ENCODE measurements around the gene TUT4.

TUT4 gene

GRCh38 chr1:52598729-52599128, 45.8 kb upstream of the TUT4 start:
- no peak overlapping the region for H3K4me3 ChIP-seq (replicated peaks; ENCODE audit: low read depth, low read length)
- DNase-seq (ENCODE audit: low read depth), result no peak
- no peak for TF ChIP-seq CTCF (IDR thresholded peaks at IDR 0.05; ENCODE audit: low read length, missing control alignments)

GRCh38 chr1:52597912-52598311, 45.0 kb upstream of the TUT4 start:
- H3K4me3 ChIP-seq (replicated peaks; ENCODE audit: low read depth, low read length), result no peak overlapping the region
- TF ChIP-seq CTCF (IDR thresholded peaks at IDR 0.05; ENCODE audit: low read length, missing control alignments), result no peak
- no peak for DNase-seq (ENCODE audit: low read depth)

- H3K4me3 ChIP-seq (replicated peaks; ENCODE audit: low read depth, low read length), result no peak overlapping the region
- DNase-seq (ENCODE audit: low read depth), result no peak
- TF ChIP-seq CTCF (IDR thresholded peaks at IDR 0.05; ENCODE audit: low read length, missing control alignments), result no peak
Observed at GRCh38 chr1:52595061-52595460, 42.2 kb upstream of the TUT4 start.

- H3K4me3 ChIP-seq (replicated peaks; ENCODE audit: low read depth, low read length), result no peak overlapping the region
- no peak for TF ChIP-seq CTCF (IDR thresholded peaks at IDR 0.05; ENCODE audit: low read length, missing control alignments)
- DNase-seq (ENCODE audit: low read depth), result no peak
Observed at GRCh38 chr1:52593495-52593894, 40.6 kb upstream of the TUT4 start.

GRCh38 chr1:52592637-52593323, 39.9 kb upstream of the TUT4 start:
- no peak for DNase-seq (ENCODE audit: low read depth)
- H3K4me3 ChIP-seq (replicated peaks; ENCODE audit: low read depth, low read length), result no peak overlapping the region
- TF ChIP-seq CTCF (IDR thresholded peaks at IDR 0.05; ENCODE audit: low read length, missing control alignments), result no peak

- H3K4me3 ChIP-seq (replicated peaks; ENCODE audit: low read depth, low read length), result no peak overlapping the region
- TF ChIP-seq CTCF (IDR thresholded peaks at IDR 0.05; ENCODE audit: low read length, missing control alignments), result no peak
- no peak for DNase-seq (ENCODE audit: low read depth)
Observed at GRCh38 chr1:52590266-52590665, 37.4 kb upstream of the TUT4 start.

GRCh38 chr1:52588535-52588934, 35.6 kb upstream of the TUT4 start:
- no peak for DNase-seq (ENCODE audit: low read depth)
- H3K4me3 ChIP-seq (replicated peaks; ENCODE audit: low read depth, low read length), result no peak overlapping the region
- TF ChIP-seq CTCF (IDR thresholded peaks at IDR 0.05; ENCODE audit: low read length, missing control alignments), result no peak

Data from fibroblast of pulmonary artery (primary cell).